ENCODE results near the gene RAB26. TPM values are rescaled to one million over a fixed set of nuclear protein-coding genes. Genes with fewer than 3 reads are reported as not detected.
"Not testable (repeated sequence)": the region's sequence is repeated elsewhere in the genome, so short reads cannot be mapped to it uniquely, and the experiment has no call there.

The RAB26 gene
- total and polyA plus RNA-seq, 2 donors (not counting 1 experiment from before 2014, with no cell fraction given) = 0.43 to 2.0 TPM

GRCh38 chr16:2105769-2106168, 42.7 kb upstream of the RAB26 start:
- not testable (repeated sequence) for H3K27me3 ChIP-seq (ENCODE audit: control insufficient read depth, insufficient read depth, low read length); H3K79me2 ChIP-seq (ENCODE audit: control insufficient read depth, insufficient read depth, low read length); H3K27ac ChIP-seq (ENCODE audit: insufficient read depth, low read length); H3K9ac ChIP-seq (ENCODE audit: insufficient read depth, low read length); H4K20me1 ChIP-seq (ENCODE audit: control insufficient read depth, extremely low read depth, insufficient read depth, low read length); DNase-seq (ENCODE audit: low read depth in 2 of 2); H3K9me3 ChIP-seq (ENCODE audit: control insufficient read depth, insufficient read depth, low read depth, low read length); H3K4me3 ChIP-seq (replicated peaks in 1 of 4; ENCODE audit: control extremely low read depth in 1 of 4, insufficient read depth in 1 of 4, low read depth in 3 of 4, low read length in 4 of 4); H3K4me1 ChIP-seq (ENCODE audit: control insufficient read depth, extremely low read depth, insufficient read depth, low read length); H3K4me2 ChIP-seq (ENCODE audit: extremely low read depth, insufficient read depth, low read length); H2AFZ ChIP-seq (ENCODE audit: low read length)
- peaks cover 17% of the 10 kb centered on the region for H3K36me3 ChIP-seq (ENCODE audit: control insufficient read depth, insufficient read depth, low read length)

- not testable (repeated sequence) for H3K79me2 ChIP-seq (ENCODE audit: control insufficient read depth, insufficient read depth, low read length); H3K9me3 ChIP-seq (ENCODE audit: control insufficient read depth, insufficient read depth, low read depth, low read length); H4K20me1 ChIP-seq (ENCODE audit: control insufficient read depth, extremely low read depth, insufficient read depth, low read length); H2AFZ ChIP-seq (ENCODE audit: low read length); H3K4me3 ChIP-seq (replicated peaks in 1 of 4; ENCODE audit: control extremely low read depth in 1 of 4, insufficient read depth in 1 of 4, low read depth in 3 of 4, low read length in 4 of 4); H3K4me2 ChIP-seq (ENCODE audit: extremely low read depth, insufficient read depth, low read length); H3K4me1 ChIP-seq (ENCODE audit: control insufficient read depth, extremely low read depth, insufficient read depth, low read length); H3K9ac ChIP-seq (ENCODE audit: insufficient read depth, low read length); DNase-seq (ENCODE audit: low read depth in 2 of 2); H3K27me3 ChIP-seq (ENCODE audit: control insufficient read depth, insufficient read depth, low read length); H3K27ac ChIP-seq (ENCODE audit: insufficient read depth, low read length)
- peaks cover 19% of the 10 kb centered on the region for H3K36me3 ChIP-seq (ENCODE audit: control insufficient read depth, insufficient read depth, low read length)
Observed at GRCh38 chr16:2106211-2106610, 42.2 kb upstream of the RAB26 start.

- H3K9me3 ChIP-seq (ENCODE audit: control insufficient read depth, insufficient read depth, low read depth, low read length); H3K27me3 ChIP-seq (ENCODE audit: control insufficient read depth, insufficient read depth, low read length); H3K4me1 ChIP-seq (ENCODE audit: control insufficient read depth, extremely low read depth, insufficient read depth, low read length); H3K79me2 ChIP-seq (ENCODE audit: control insufficient read depth, insufficient read depth, low read length); H4K20me1 ChIP-seq (ENCODE audit: control insufficient read depth, extremely low read depth, insufficient read depth, low read length); H2AFZ ChIP-seq (ENCODE audit: low read length); H3K4me3 ChIP-seq (replicated peaks in 1 of 4; ENCODE audit: control extremely low read depth in 1 of 4, insufficient read depth in 1 of 4, low read depth in 3 of 4, low read length in 4 of 4); H3K4me2 ChIP-seq (ENCODE audit: extremely low read depth, insufficient read depth, low read length): not testable (repeated sequence)
- Histone ChIP-seq H3K27ac (ENCODE audit: insufficient read depth, low read length) (peak overlapping the region; percentile 63), H3K9ac (ENCODE audit: insufficient read depth, low read length) (peak overlapping the region; percentile 23), H3K36me3 (ENCODE audit: control insufficient read depth, insufficient read depth, low read length) (peaks cover 23% of the 10 kb centered on the region)
- DNase-seq (ENCODE audit: low read depth in 2 of 2) = peak; percentile 75 to 83
Observed at GRCh38 chr16:2107121-2107790, 41.2 kb upstream of the RAB26 start.

- not testable (repeated sequence) for H3K79me2 ChIP-seq (ENCODE audit: control insufficient read depth, insufficient read depth, low read length); H3K4me3 ChIP-seq (replicated peaks in 1 of 4; ENCODE audit: control extremely low read depth in 1 of 4, insufficient read depth in 1 of 4, low read depth in 3 of 4, low read length in 4 of 4); H3K9me3 ChIP-seq (ENCODE audit: control insufficient read depth, insufficient read depth, low read depth, low read length); H4K20me1 ChIP-seq (ENCODE audit: control insufficient read depth, extremely low read depth, insufficient read depth, low read length); H3K9ac ChIP-seq (ENCODE audit: insufficient read depth, low read length); H3K27me3 ChIP-seq (ENCODE audit: control insufficient read depth, insufficient read depth, low read length); H3K4me1 ChIP-seq (ENCODE audit: control insufficient read depth, extremely low read depth, insufficient read depth, low read length); H2AFZ ChIP-seq (ENCODE audit: low read length); DNase-seq (ENCODE audit: low read depth in 2 of 2); H3K4me2 ChIP-seq (ENCODE audit: extremely low read depth, insufficient read depth, low read length); H3K27ac ChIP-seq (ENCODE audit: insufficient read depth, low read length)
- peaks cover 20% of the 10 kb centered on the region for H3K36me3 ChIP-seq (ENCODE audit: control insufficient read depth, insufficient read depth, low read length)
Observed at GRCh38 chr16:2107791-2108125, 40.7 kb upstream of the RAB26 start.

- H3K27me3 ChIP-seq (ENCODE audit: control insufficient read depth, insufficient read depth, low read length); H3K9ac ChIP-seq (ENCODE audit: insufficient read depth, low read length); H4K20me1 ChIP-seq (ENCODE audit: control insufficient read depth, extremely low read depth, insufficient read depth, low read length); H3K9me3 ChIP-seq (ENCODE audit: control insufficient read depth, insufficient read depth, low read depth, low read length); H3K4me2 ChIP-seq (ENCODE audit: extremely low read depth, insufficient read depth, low read length); H2AFZ ChIP-seq (ENCODE audit: low read length); H3K4me3 ChIP-seq (replicated peaks in 1 of 4; ENCODE audit: control extremely low read depth in 1 of 4, insufficient read depth in 1 of 4, low read depth in 3 of 4, low read length in 4 of 4); H3K4me1 ChIP-seq (ENCODE audit: control insufficient read depth, extremely low read depth, insufficient read depth, low read length); H3K79me2 ChIP-seq (ENCODE audit: control insufficient read depth, insufficient read depth, low read length); H3K27ac ChIP-seq (ENCODE audit: insufficient read depth, low read length); DNase-seq (ENCODE audit: low read depth in 2 of 2): not testable (repeated sequence)
- peaks cover 20% of the 10 kb centered on the region for H3K36me3 ChIP-seq (ENCODE audit: control insufficient read depth, insufficient read depth, low read length)
Observed at GRCh38 chr16:2108446-2109270, 39.8 kb upstream of the RAB26 start.

GRCh38 chr16:2109271-2109580, 39.2 kb upstream of the RAB26 start:
- not testable (repeated sequence) for H3K4me1 ChIP-seq (ENCODE audit: control insufficient read depth, extremely low read depth, insufficient read depth, low read length); H2AFZ ChIP-seq (ENCODE audit: low read length); H4K20me1 ChIP-seq (ENCODE audit: control insufficient read depth, extremely low read depth, insufficient read depth, low read length); H3K79me2 ChIP-seq (ENCODE audit: control insufficient read depth, insufficient read depth, low read length); H3K4me3 ChIP-seq (replicated peaks in 1 of 4; ENCODE audit: control extremely low read depth in 1 of 4, insufficient read depth in 1 of 4, low read depth in 3 of 4, low read length in 4 of 4); DNase-seq (ENCODE audit: low read depth in 2 of 2); H3K27ac ChIP-seq (ENCODE audit: insufficient read depth, low read length); H3K4me2 ChIP-seq (ENCODE audit: extremely low read depth, insufficient read depth, low read length); H3K9me3 ChIP-seq (ENCODE audit: control insufficient read depth, insufficient read depth, low read depth, low read length); H3K27me3 ChIP-seq (ENCODE audit: control insufficient read depth, insufficient read depth, low read length); H3K9ac ChIP-seq (ENCODE audit: insufficient read depth, low read length)
- peaks cover 20% of the 10 kb centered on the region for H3K36me3 ChIP-seq (ENCODE audit: control insufficient read depth, insufficient read depth, low read length)

- not testable (repeated sequence) for H3K27ac ChIP-seq (ENCODE audit: insufficient read depth, low read length); H3K27me3 ChIP-seq (ENCODE audit: control insufficient read depth, insufficient read depth, low read length); H3K4me2 ChIP-seq (ENCODE audit: extremely low read depth, insufficient read depth, low read length); H3K4me3 ChIP-seq (replicated peaks in 1 of 4; ENCODE audit: control extremely low read depth in 1 of 4, insufficient read depth in 1 of 4, low read depth in 3 of 4, low read length in 4 of 4); H2AFZ ChIP-seq (ENCODE audit: low read length); H3K4me1 ChIP-seq (ENCODE audit: control insufficient read depth, extremely low read depth, insufficient read depth, low read length); H3K9me3 ChIP-seq (ENCODE audit: control insufficient read depth, insufficient read depth, low read depth, low read length); H4K20me1 ChIP-seq (ENCODE audit: control insufficient read depth, extremely low read depth, insufficient read depth, low read length); DNase-seq (ENCODE audit: low read depth in 2 of 2); H3K9ac ChIP-seq (ENCODE audit: insufficient read depth, low read length); H3K79me2 ChIP-seq (ENCODE audit: control insufficient read depth, insufficient read depth, low read length)
- peaks cover 20% of the 10 kb centered on the region for H3K36me3 ChIP-seq (ENCODE audit: control insufficient read depth, insufficient read depth, low read length)
Observed at GRCh38 chr16:2109872-2110271, 38.6 kb upstream of the RAB26 start.
